ENCODE results near the gene PARD3.

- TF ChIP-seq, protein P1, sequence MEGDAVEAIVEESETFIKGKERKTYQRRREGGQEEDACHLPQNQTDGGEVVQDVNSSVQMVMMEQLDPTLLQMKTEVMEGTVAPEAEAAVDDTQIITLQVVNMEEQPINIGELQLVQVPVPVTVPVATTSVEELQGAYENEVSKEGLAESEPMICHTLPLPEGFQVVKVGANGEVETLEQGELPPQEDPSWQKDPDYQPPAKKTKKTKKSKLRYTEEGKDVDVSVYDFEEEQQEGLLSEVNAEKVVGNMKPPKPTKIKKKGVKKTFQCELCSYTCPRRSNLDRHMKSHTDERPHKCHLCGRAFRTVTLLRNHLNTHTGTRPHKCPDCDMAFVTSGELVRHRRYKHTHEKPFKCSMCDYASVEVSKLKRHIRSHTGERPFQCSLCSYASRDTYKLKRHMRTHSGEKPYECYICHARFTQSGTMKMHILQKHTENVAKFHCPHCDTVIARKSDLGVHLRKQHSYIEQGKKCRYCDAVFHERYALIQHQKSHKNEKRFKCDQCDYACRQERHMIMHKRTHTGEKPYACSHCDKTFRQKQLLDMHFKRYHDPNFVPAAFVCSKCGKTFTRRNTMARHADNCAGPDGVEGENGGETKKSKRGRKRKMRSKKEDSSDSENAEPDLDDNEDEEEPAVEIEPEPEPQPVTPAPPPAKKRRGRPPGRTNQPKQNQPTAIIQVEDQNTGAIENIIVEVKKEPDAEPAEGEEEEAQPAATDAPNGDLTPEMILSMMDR (IDR thresholded peaks at IDR 0.05; ENCODE audit: borderline replicate concordance, extremely low read depth, low read length, poor library complexity, severe bottlenecking) = no peak
- no peak for TF ChIP-seq EZH2 (IDR thresholded peaks at IDR 0.05; ENCODE audit: borderline replicate concordance, low read depth, low read length, severe bottlenecking)
These were observed 6.0 kb downstream of the PARD3 start for GRCh38 chr10:34808801-34809745.
